VCaP (cell line): ENCODE results near the gene MCFD2.
"Not testable (repeated sequence)": the region's sequence is repeated elsewhere in the genome, so short reads cannot be mapped to it uniquely, and the experiment has no call there.

ENCODE experiments used
- H3K27ac ChIP-seq: fragments of 450-650 bp; 2 replicates; pipeline ENCODE4 v1.5.1; 2017
- CTCF ChIP-seq: fragments of 450-650 bp; conservative IDR thresholded peaks from 2 replicates; pipeline ENCODE4 v1.5.1; 2017; ENCODE audit warnings: mild to moderate bottlenecking, moderate library complexity

MCFD2 gene

GRCh38 chr2:46909771-46910419, 5.7 kb downstream of the MCFD2 start:
- no peak overlapping the region for H3K27ac ChIP-seq

GRCh38 chr2:46909150-46909549, 6.5 kb downstream of the MCFD2 start:
- no peak overlapping the region for H3K27ac ChIP-seq
- no peak for TF ChIP-seq CTCF

More at GRCh38 chr2:46909771-46910419, 5.7 kb downstream of the MCFD2 start:
- TF ChIP-seq CTCF = no peak

GRCh38 chr2:46904908-46905678, 10.5 kb downstream of the MCFD2 start:
- not testable (repeated sequence) for H3K27ac ChIP-seq

GRCh38 chr2:46902980-46903379, 12.6 kb downstream of the MCFD2 start:
- not testable (repeated sequence) for H3K27ac ChIP-seq

GRCh38 chr2:46902465-46902864, 13.1 kb downstream of the MCFD2 start:
- H3K27ac ChIP-seq = no peak overlapping the region
- no peak for TF ChIP-seq CTCF

GRCh38 chr2:46901611-46902010, 14.0 kb downstream of the MCFD2 start:
- H3K27ac ChIP-seq = no peak overlapping the region
- TF ChIP-seq CTCF = no peak

GRCh38 chr2:46900381-46900780, 15.2 kb downstream of the MCFD2 start:
- no peak for TF ChIP-seq CTCF
- no peak overlapping the region for H3K27ac ChIP-seq

GRCh38 chr2:46899053-46899452, 16.6 kb downstream of the MCFD2 start:
- TF ChIP-seq CTCF = no peak
- H3K27ac ChIP-seq = no peak overlapping the region
